HEK293 (cell line): ENCODE measurements around the gene SYDE1.

ENCODE experiments used
- GLI4 ChIP-seq: fragments of 450-650 bp; formaldehyde crosslinking; IDR thresholded peaks from 2 replicates; pipeline ENCODE4 v1.5.1; 2016; ENCODE audit warnings: missing biosample characterization, missing genetic modification characterization
- HOXA7 ChIP-seq: sonication (generic); formaldehyde crosslinking; IDR thresholded peaks from 2 replicates; pipeline ENCODE4 v1.8.1; 2022; ENCODE audit warnings: missing genetic modification reagents, borderline replicate concordance
- HOXC10 ChIP-seq: sonication (generic); formaldehyde crosslinking; IDR thresholded peaks from 2 replicates; pipeline ENCODE4 v1.8.1; 2023; ENCODE audit warnings: mild to moderate bottlenecking, missing genetic modification reagents
- MYNN ChIP-seq: fragments of 450-650 bp; formaldehyde crosslinking; IDR thresholded peaks from 2 replicates; pipeline ENCODE4 v1.5.1; 2016; ENCODE audit warnings: missing biosample characterization, missing genetic modification characterization, borderline replicate concordance
- OSR2 ChIP-seq: fragments of 450-650 bp; formaldehyde crosslinking; IDR thresholded peaks from 2 replicates; pipeline ENCODE4 v1.5.1; 2016; ENCODE audit warnings: missing biosample characterization, missing genetic modification characterization
- PRDM1 ChIP-seq: fragments of 450-650 bp; formaldehyde crosslinking; IDR thresholded peaks from 2 replicates; pipeline ENCODE4; 2016; ENCODE audit warnings: missing biosample characterization, missing genetic modification characterization
- SP7 ChIP-seq: fragments of 450-650 bp; formaldehyde crosslinking; IDR thresholded peaks from 2 replicates; pipeline ENCODE4 v1.5.1; 2016; ENCODE audit warnings: missing biosample characterization, missing genetic modification characterization
- TRIM28 ChIP-seq: IDR thresholded peaks from 2 replicates; pipeline ENCODE4 v1.6.1; 2011; ENCODE audit warnings: low read length, control low read depth, borderline replicate concordance
- YY1 ChIP-seq: fragments of 450-650 bp; formaldehyde crosslinking; IDR thresholded peaks from 2 replicates; pipeline ENCODE4 v1.5.1; 2018; ENCODE audit warnings: missing biosample characterization, missing genetic modification characterization
- ZBTB21 ChIP-seq: fragments of 450-650 bp; formaldehyde crosslinking; IDR thresholded peaks from 2 replicates; pipeline ENCODE4 v1.5.1; 2017; ENCODE audit warnings: missing biosample characterization, missing genetic modification characterization
- ZFP37 ChIP-seq: fragments of 450-650 bp; formaldehyde crosslinking; IDR thresholded peaks from 2 replicates; pipeline ENCODE4 v1.5.1; 2016; ENCODE audit warnings: missing biosample characterization, missing genetic modification characterization
- ZFP41 ChIP-seq: fragments of 450-650 bp; formaldehyde crosslinking; IDR thresholded peaks from 2 replicates; pipeline ENCODE4 v1.5.1; 2016; ENCODE audit warnings: missing biosample characterization, missing genetic modification characterization, borderline replicate concordance
- ZNF133 ChIP-seq: fragments of 450-650 bp; formaldehyde crosslinking; IDR thresholded peaks from 2 replicates; pipeline ENCODE4 v1.5.1; 2016; ENCODE audit warnings: missing biosample characterization, missing genetic modification characterization
- ZNF155 ChIP-seq: fragments of 450-650 bp; formaldehyde crosslinking; IDR thresholded peaks from 2 replicates; pipeline ENCODE4 v1.5.1; 2016; ENCODE audit warnings: missing biosample characterization, missing genetic modification characterization
- ZNF2 ChIP-seq: fragments of 450-650 bp; formaldehyde crosslinking; IDR thresholded peaks from 2 replicates; pipeline ENCODE4 v1.5.1; 2016; ENCODE audit warnings: missing biosample characterization, missing genetic modification characterization
- ZNF202 ChIP-seq: fragments of 450-650 bp; formaldehyde crosslinking; IDR thresholded peaks from 2 replicates; pipeline ENCODE4 v1.5.1; 2016; ENCODE audit warnings: missing biosample characterization, missing genetic modification characterization, borderline replicate concordance
- ZNF211 ChIP-seq: fragments of 450-650 bp; formaldehyde crosslinking; IDR thresholded peaks from 2 replicates; pipeline ENCODE4 v1.5.1; 2016; ENCODE audit warnings: low read depth, missing biosample characterization, missing genetic modification characterization
- ZNF239 ChIP-seq: fragments of 450-650 bp; formaldehyde crosslinking; IDR thresholded peaks from 2 replicates; pipeline ENCODE4 v1.5.1; 2016; ENCODE audit warnings: missing biosample characterization, missing genetic modification characterization
- ZNF341 ChIP-seq: fragments of 450-650 bp; formaldehyde crosslinking; IDR thresholded peaks from 2 replicates; pipeline ENCODE4; 2016; ENCODE audit warnings: low read depth, missing biosample characterization, missing genetic modification characterization
- ZNF624 ChIP-seq: fragments of 450-650 bp; formaldehyde crosslinking; IDR thresholded peaks from 2 replicates; pipeline ENCODE4 v1.5.1; 2017; ENCODE audit warnings: missing biosample characterization, missing genetic modification characterization
- ZNF626 ChIP-seq: fragments of 450-650 bp; sonication (Bioruptor Pico); formaldehyde crosslinking; IDR thresholded peaks from 2 replicates; pipeline ENCODE4 v1.5.1; 2018; ENCODE audit warnings: missing biosample characterization, missing genetic modification characterization, inconsistent platforms
- ZNF768 ChIP-seq: fragments of 450-650 bp; formaldehyde crosslinking; IDR thresholded peaks from 2 replicates; pipeline ENCODE4 v1.5.1; 2018; ENCODE audit warnings: missing biosample characterization, mild to moderate bottlenecking, missing genetic modification characterization
- ZSCAN30 ChIP-seq: fragments of 450-650 bp; IDR thresholded peaks from 2 replicates; pipeline ENCODE4 v1.5.1; 2018; ENCODE audit warnings: missing biosample characterization, mild to moderate bottlenecking, missing genetic modification characterization, moderate library complexity
- TF ChIP-seq, protein P1 (sequence below): fragments of 450-650 bp; formaldehyde crosslinking; IDR thresholded peaks from 2 replicates; pipeline ENCODE4 v1.5.1; 2016; ENCODE audit warnings: missing biosample characterization, missing genetic modification characterization
- TF ChIP-seq, protein P2 (sequence below): fragments of 450-650 bp; formaldehyde crosslinking; IDR thresholded peaks from 2 replicates; pipeline ENCODE4 v1.5.1; 2017; ENCODE audit warnings: missing biosample characterization, missing genetic modification characterization
- TF ChIP-seq, protein P3 (sequence below): fragments of 450-650 bp; formaldehyde crosslinking; IDR thresholded peaks from 2 replicates; pipeline ENCODE4 v1.5.1; 2016; ENCODE audit warnings: missing biosample characterization, missing genetic modification characterization
- TF ChIP-seq, protein P4 (sequence below): fragments of 450-650 bp; formaldehyde crosslinking; conservative IDR thresholded peaks from 2 replicates; pipeline ENCODE4 v1.5.1; 2016; ENCODE audit warnings: low read depth, missing biosample characterization, missing genetic modification characterization
- TF ChIP-seq, protein P5 (sequence below): fragments of 450-650 bp; formaldehyde crosslinking; IDR thresholded peaks from 2 replicates; pipeline ENCODE4 v1.5.0; 2017; ENCODE audit warnings: missing biosample characterization, missing genetic modification characterization, borderline replicate concordance

Gene SYDE1

DNA sequence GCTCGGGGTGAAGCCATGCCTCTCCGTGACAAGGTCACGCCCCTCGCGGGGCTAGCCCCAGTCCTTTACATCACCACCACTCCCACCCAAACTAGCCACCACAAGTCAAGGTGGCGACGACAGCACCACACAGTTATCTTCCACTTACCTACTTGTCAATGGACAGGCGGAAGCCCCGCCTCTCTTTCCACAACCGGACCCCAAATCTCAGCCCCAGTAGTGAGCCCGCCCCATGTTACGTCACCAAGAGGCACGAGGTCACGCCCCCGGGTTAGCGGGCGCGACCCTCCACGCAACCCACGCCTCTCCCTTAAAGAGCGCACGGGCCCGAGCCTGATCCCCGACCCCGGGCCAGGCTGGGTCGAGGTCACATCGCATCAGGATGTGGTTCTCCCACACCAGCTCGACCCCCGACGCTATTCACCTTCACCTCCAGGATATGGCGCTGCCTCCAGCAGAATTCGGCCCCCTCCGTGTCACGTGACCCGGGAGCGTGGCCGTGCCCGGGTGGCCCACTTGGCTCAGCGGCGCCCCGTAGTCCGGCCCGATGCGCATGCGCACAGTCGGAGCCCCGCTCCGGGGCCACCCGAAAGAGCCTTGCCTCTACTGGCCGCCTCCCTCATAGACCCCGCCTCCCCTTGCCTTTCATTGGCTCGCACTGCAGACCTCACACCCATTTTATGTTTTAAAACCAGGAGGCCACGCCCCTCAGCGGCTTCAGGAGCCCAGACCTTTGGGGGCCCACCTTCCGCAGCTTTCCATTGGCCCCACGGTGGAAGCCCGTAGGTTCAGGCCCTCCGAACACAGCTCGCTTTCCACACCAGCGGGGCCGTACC, 18.2 kb downstream of the SYDE1 start (continued):
- TF ChIP-seq ZFP41 (no peak), ZNF624 (tag by site-specific recombination) (no peak), ZNF211 (tag by site-specific recombination) (no peak), TRIM28 (no peak), ZNF768 (tag by site-specific recombination) (no peak), ZNF239 (0 out of 2 replicates have a peak, but pooled peaks have one; percentile 22), ZNF133 (tag by site-specific recombination) (no peak), HOXA7 (CRISPR knock-in tag) (no peak), OSR2 (peak; percentile 20; the same call in 1 of the 2 replicates), ZFP37 (tag by site-specific recombination) (no peak), ZNF626 (tag by site-specific recombination) (no peak), ZNF2 (peak; percentile 67; the same call in 1 of the 2 replicates), SP7 (tag by site-specific recombination) (peak; percentile 89), PRDM1 (tag by site-specific recombination) (no peak), GLI4 (tag by site-specific recombination) (peak; percentile 64; the same call in 1 of the 2 replicates), YY1 (tag by site-specific recombination) (peak; percentile 79; the same call in 1 of the 2 replicates), ZNF341 (tag by site-specific recombination) (peak; percentile 57), ZNF155 (tag by site-specific recombination) (no peak), ZSCAN30 (tag by site-specific recombination) (no peak), MYNN (no peak), ZNF202 (tag by site-specific recombination) (no peak), HOXC10 (CRISPR knock-in tag) (no peak), ZBTB21 (tag by site-specific recombination) (peak; percentile 85)
- TF ChIP-seq, protein P1, sequence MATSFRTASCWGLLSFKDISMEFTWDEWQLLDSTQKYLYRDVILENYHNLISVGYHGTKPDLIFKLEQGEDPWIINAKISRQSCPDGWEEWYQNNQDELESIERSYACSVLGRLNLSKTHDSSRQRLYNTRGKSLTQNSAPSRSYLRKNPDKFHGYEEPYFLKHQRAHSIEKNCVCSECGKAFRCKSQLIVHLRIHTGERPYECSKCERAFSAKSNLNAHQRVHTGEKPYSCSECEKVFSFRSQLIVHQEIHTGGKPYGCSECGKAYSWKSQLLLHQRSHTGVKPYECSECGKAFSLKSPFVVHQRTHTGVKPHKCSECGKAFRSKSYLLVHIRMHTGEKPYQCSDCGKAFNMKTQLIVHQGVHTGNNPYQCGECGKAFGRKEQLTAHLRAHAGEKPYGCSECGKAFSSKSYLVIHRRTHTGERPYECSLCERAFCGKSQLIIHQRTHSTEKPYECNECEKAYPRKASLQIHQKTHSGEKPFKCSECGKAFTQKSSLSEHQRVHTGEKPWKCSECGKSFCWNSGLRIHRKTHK (tag by site-specific recombination), result no peak
- TF ChIP-seq, protein P2, sequence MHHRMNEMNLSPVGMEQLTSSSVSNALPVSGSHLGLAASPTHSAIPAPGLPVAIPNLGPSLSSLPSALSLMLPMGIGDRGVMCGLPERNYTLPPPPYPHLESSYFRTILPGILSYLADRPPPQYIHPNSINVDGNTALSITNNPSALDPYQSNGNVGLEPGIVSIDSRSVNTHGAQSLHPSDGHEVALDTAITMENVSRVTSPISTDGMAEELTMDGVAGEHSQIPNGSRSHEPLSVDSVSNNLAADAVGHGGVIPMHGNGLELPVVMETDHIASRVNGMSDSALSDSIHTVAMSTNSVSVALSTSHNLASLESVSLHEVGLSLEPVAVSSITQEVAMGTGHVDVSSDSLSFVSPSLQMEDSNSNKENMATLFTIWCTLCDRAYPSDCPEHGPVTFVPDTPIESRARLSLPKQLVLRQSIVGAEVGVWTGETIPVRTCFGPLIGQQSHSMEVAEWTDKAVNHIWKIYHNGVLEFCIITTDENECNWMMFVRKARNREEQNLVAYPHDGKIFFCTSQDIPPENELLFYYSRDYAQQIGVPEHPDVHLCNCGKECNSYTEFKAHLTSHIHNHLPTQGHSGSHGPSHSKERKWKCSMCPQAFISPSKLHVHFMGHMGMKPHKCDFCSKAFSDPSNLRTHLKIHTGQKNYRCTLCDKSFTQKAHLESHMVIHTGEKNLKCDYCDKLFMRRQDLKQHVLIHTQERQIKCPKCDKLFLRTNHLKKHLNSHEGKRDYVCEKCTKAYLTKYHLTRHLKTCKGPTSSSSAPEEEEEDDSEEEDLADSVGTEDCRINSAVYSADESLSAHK, result no peak; the same call in 1 of the 2 replicates
- TF ChIP-seq, protein P3, sequence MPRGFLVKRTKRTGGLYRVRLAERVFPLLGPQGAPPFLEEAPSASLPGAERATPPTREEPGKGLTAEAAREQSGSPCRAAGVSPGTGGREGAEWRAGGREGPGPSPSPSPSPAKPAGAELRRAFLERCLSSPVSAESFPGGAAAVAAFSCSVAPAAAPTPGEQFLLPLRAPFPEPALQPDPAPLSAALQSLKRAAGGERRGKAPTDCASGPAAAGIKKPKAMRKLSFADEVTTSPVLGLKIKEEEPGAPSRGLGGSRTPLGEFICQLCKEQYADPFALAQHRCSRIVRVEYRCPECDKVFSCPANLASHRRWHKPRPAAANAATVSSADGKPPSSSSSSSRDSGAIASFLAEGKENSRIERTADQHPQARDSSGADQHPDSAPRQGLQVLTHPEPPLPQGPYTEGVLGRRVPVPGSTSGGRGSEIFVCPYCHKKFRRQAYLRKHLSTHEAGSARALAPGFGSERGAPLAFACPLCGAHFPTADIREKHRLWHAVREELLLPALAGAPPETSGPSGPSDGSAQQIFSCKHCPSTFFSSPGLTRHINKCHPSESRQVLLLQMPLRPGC (tag by site-specific recombination), result peak; percentile 65
- TF ChIP-seq, protein P4, sequence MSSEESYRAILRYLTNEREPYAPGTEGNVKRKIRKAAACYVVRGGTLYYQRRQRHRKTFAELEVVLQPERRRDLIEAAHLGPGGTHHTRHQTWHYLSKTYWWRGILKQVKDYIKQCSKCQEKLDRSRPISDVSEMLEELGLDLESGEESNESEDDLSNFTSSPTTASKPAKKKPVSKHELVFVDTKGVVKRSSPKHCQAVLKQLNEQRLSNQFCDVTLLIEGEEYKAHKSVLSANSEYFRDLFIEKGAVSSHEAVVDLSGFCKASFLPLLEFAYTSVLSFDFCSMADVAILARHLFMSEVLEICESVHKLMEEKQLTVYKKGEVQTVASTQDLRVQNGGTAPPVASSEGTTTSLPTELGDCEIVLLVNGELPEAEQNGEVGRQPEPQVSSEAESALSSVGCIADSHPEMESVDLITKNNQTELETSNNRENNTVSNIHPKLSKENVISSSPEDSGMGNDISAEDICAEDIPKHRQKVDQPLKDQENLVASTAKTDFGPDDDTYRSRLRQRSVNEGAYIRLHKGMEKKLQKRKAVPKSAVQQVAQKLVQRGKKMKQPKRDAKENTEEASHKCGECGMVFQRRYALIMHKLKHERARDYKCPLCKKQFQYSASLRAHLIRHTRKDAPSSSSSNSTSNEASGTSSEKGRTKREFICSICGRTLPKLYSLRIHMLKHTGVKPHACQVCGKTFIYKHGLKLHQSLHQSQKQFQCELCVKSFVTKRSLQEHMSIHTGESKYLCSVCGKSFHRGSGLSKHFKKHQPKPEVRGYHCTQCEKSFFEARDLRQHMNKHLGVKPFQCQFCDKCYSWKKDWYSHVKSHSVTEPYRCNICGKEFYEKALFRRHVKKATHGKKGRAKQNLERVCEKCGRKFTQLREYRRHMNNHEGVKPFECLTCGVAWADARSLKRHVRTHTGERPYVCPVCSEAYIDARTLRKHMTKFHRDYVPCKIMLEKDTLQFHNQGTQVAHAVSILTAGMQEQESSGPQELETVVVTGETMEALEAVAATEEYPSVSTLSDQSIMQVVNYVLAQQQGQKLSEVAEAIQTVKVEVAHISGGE (tag by site-specific recombination), result no peak
- TF ChIP-seq, protein P5, sequence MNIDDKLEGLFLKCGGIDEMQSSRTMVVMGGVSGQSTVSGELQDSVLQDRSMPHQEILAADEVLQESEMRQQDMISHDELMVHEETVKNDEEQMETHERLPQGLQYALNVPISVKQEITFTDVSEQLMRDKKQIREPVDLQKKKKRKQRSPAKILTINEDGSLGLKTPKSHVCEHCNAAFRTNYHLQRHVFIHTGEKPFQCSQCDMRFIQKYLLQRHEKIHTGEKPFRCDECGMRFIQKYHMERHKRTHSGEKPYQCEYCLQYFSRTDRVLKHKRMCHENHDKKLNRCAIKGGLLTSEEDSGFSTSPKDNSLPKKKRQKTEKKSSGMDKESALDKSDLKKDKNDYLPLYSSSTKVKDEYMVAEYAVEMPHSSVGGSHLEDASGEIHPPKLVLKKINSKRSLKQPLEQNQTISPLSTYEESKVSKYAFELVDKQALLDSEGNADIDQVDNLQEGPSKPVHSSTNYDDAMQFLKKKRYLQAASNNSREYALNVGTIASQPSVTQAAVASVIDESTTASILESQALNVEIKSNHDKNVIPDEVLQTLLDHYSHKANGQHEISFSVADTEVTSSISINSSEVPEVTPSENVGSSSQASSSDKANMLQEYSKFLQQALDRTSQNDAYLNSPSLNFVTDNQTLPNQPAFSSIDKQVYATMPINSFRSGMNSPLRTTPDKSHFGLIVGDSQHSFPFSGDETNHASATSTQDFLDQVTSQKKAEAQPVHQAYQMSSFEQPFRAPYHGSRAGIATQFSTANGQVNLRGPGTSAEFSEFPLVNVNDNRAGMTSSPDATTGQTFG (tag by site-specific recombination), result no peak
